Fibroblast of lung (primary cell): ENCODE data around the gene SYTL3. TPM values are rescaled to one million over a fixed set of nuclear protein-coding genes. Genes with fewer than 3 reads are reported as not detected.

Experiments
- DNase-seq, 2 donors: peaks; one replicate each; pipeline versions ENCODE4 v3.0.0 to v3.0.0-alpha.2; 2010; ENCODE audit warnings: low read depth in 2 of 2
- H2AFZ ChIP-seq: 2 replicates; pipeline ENCODE4 v1.5.1; 2012; ENCODE audit warnings: low read length, control low read depth, inconsistent platforms
- H3K27ac ChIP-seq: 2 replicates; pipeline ENCODE4 v1.5.1; 2011; ENCODE audit warnings: low read length, control low read depth; ENCODE audit not compliant: insufficient read depth
- H3K27me3 ChIP-seq: 2 replicates; pipeline ENCODE4 v1.5.1; 2011; ENCODE audit warnings: mild to moderate bottlenecking, low read length; ENCODE audit not compliant: control insufficient read depth, insufficient read depth
- H3K36me3 ChIP-seq: 2 replicates; pipeline ENCODE4 v1.5.1; 2011; ENCODE audit warnings: low read length; ENCODE audit not compliant: control insufficient read depth, insufficient read depth
- H3K4me1 ChIP-seq: 2 replicates; pipeline ENCODE4 v1.5.1; 2011; ENCODE audit warnings: low read length; ENCODE audit not compliant: control insufficient read depth, insufficient read depth; ENCODE audit errors: extremely low read depth
- H3K4me2 ChIP-seq: 2 replicates; pipeline ENCODE4 v1.5.1; 2011; ENCODE audit warnings: low read length, control low read depth; ENCODE audit not compliant: insufficient read depth; ENCODE audit errors: extremely low read depth
- H3K4me3 ChIP-seq, 4 experiments: fragments of 200-600 bp in 1 of 4; sonication (generic) in 1 of 4; replicated peaks in 1 of 4; 2 replicates each; pipeline ENCODE4 v1.5.1; 2011 to 2016; ENCODE audit warnings: low read length in 4 of 4, low read depth in 3 of 4, mild to moderate bottlenecking in 3 of 4, control low read depth in 2 of 4, inconsistent platforms in 1 of 4, mixed read lengths in 1 of 4; ENCODE audit not compliant: insufficient read depth in 1 of 4; ENCODE audit errors: control extremely low read depth in 1 of 4
- H3K79me2 ChIP-seq: 2 replicates; pipeline ENCODE4 v1.5.1; 2012; ENCODE audit warnings: mild to moderate bottlenecking, low read length, inconsistent platforms; ENCODE audit not compliant: control insufficient read depth, insufficient read depth
- H3K9ac ChIP-seq: 2 replicates; pipeline ENCODE4 v1.5.1; 2011; ENCODE audit warnings: mild to moderate bottlenecking, low read length, control low read depth; ENCODE audit not compliant: insufficient read depth
- H3K9me3 ChIP-seq: 2 replicates; pipeline ENCODE4 v1.5.1; 2012; ENCODE audit warnings: low read depth, low read length; ENCODE audit not compliant: control insufficient read depth, insufficient read depth
- H4K20me1 ChIP-seq: 2 replicates; pipeline ENCODE4 v1.5.1; 2011; ENCODE audit warnings: low read length; ENCODE audit not compliant: control insufficient read depth, insufficient read depth; ENCODE audit errors: extremely low read depth
- EZH2 ChIP-seq: IDR thresholded peaks from 2 replicates; pipeline ENCODE4 v1.5.1; 2012; ENCODE audit warnings: low read length, control low read depth, mild to moderate bottlenecking; ENCODE audit errors: missing control alignments
- polyA plus RNA-seq, 2 donors: library from polyadenylated mRNA; depleted of rRNA in 1 of 2; stranded (reverse) in 1 of 2; unstranded in 1 of 2; fragments of >200 nt; gene quantifications; 2 replicates each; pipeline ENCODE4 v1.2.1, GENCODE V29; 2011 to 2012; ENCODE audit warnings: missing spikeins in 1 of 2
- total RNA-seq: library from RNA; depleted of rRNA; stranded (reverse); fragments of >200 nt; gene quantifications from 2 replicates; pipeline ENCODE4 v1.2.1, GENCODE V29; 2014
- TF ChIP-seq, protein P1 (sequence below), 2 donors: IDR thresholded peaks in 1 of 2; conservative IDR thresholded peaks in 1 of 2; 1 replicate in 1 of 2; 2 replicates in 1 of 2; pipeline ENCODE4 v1.5.1; 2011 to 2012; ENCODE audit warnings: low read length in 2 of 2, control low read depth in 1 of 2, inconsistent platforms in 1 of 2, low read depth in 1 of 2, mild to moderate bottlenecking in 1 of 2

The SYTL3 gene
- total and polyA plus RNA-seq, 2 donors (not counting 1 experiment from before 2014, with no cell fraction given), result 0.76 to 4.6 TPM

DNA sequence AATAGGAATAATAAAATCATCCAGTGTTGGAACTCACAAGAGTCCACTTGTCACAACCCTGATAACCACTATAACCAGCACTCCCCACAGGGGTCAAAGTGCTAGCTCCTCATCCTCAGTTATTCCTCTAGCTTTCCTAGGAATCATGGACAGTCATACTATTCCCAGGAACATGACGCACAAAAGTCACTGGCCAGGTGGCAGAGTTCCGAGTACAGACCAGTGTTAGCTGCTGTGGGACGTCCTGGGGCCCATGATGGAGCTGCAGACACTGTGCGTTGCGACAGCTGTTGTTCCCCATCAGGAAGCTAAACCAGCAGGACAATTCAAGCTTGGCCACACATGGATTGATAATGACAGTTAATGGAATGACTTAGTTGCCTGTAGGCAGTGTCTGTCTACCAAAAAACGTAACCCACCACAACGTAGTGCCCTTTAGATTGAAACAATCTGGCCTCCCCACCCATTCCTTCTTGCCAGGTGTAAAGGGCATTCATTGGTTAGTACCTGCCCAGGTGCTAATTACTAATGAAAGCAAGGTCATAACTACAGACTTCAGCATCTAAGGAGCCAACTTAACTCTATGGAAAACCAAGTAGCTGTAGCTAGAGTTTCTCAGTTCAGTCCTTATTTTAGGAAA, 151.9 kb downstream of the SYTL3 start:
- H3K9me3 ChIP-seq, result no peaks in the 10 kb centered on the region
- no peak for DNase-seq
- H3K27ac ChIP-seq, result no peak overlapping the region
- TF ChIP-seq EZH2, result no peak
- TF ChIP-seq, protein P1, sequence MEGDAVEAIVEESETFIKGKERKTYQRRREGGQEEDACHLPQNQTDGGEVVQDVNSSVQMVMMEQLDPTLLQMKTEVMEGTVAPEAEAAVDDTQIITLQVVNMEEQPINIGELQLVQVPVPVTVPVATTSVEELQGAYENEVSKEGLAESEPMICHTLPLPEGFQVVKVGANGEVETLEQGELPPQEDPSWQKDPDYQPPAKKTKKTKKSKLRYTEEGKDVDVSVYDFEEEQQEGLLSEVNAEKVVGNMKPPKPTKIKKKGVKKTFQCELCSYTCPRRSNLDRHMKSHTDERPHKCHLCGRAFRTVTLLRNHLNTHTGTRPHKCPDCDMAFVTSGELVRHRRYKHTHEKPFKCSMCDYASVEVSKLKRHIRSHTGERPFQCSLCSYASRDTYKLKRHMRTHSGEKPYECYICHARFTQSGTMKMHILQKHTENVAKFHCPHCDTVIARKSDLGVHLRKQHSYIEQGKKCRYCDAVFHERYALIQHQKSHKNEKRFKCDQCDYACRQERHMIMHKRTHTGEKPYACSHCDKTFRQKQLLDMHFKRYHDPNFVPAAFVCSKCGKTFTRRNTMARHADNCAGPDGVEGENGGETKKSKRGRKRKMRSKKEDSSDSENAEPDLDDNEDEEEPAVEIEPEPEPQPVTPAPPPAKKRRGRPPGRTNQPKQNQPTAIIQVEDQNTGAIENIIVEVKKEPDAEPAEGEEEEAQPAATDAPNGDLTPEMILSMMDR (conservative IDR thresholded peaks at IDR 0.05 in 1 of 2, IDR thresholded peaks at IDR 0.05 in 1 of 2; ENCODE audit: low read depth in 1 of 2, low read length in 2 of 2), result no peak
- H4K20me1 ChIP-seq, result no peaks in the 10 kb centered on the region
- H3K36me3 ChIP-seq, result peaks cover 2% of the 10 kb centered on the region
- H3K9ac ChIP-seq, result no peak overlapping the region
- H3K4me2 ChIP-seq, result no peak overlapping the region
- H3K79me2 ChIP-seq, result peaks cover 90% of the 10 kb centered on the region
- peaks cover 22% of the 10 kb centered on the region for H3K4me1 ChIP-seq
- H2AFZ ChIP-seq, result no peak overlapping the region
- no peaks in the 10 kb centered on the region for H3K27me3 ChIP-seq
- H3K4me3 ChIP-seq, result no peak overlapping the region

DNA sequence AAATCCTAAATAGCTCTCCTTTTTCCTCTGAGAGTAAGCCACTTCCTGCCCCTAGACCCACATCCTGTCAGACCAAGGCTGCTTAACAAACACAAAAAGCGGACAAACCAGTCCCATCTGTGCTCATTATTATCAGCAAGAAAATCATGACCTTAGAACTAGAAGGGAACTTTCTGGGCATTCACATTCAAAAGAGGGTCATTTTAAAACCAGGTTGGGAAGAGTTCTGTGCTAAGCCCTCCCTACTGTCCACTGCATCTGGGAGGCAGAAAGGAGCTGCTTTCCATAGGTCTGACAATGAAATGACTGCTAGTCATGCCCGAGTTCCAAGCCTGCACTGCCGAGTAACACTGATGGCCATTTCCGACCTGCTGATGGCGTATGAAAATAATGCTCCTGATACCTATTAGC, 153.9 kb downstream of the SYTL3 start:
- Histone ChIP-seq H3K9ac (no peak overlapping the region), H2AFZ (no peak overlapping the region), H4K20me1 (no peaks in the 10 kb centered on the region), H3K4me3 (no peak overlapping the region), H3K9me3 (no peaks in the 10 kb centered on the region), H3K36me3 (peaks cover 2% of the 10 kb centered on the region), H3K27me3 (no peaks in the 10 kb centered on the region), H3K27ac (peak overlapping the region; percentile 26), H3K79me2 (peaks cover 93% of the 10 kb centered on the region), H3K4me2 (peak overlapping the region; percentile 38), H3K4me1 (peaks cover 20% of the 10 kb centered on the region)
- TF ChIP-seq, protein P1 (conservative IDR thresholded peaks at IDR 0.05 in 1 of 2, IDR thresholded peaks at IDR 0.05 in 1 of 2; ENCODE audit: low read depth in 1 of 2, low read length in 2 of 2), result no peak
- TF ChIP-seq EZH2, result no peak
- DNase-seq, result peak; percentile 26 to 50

DNA sequence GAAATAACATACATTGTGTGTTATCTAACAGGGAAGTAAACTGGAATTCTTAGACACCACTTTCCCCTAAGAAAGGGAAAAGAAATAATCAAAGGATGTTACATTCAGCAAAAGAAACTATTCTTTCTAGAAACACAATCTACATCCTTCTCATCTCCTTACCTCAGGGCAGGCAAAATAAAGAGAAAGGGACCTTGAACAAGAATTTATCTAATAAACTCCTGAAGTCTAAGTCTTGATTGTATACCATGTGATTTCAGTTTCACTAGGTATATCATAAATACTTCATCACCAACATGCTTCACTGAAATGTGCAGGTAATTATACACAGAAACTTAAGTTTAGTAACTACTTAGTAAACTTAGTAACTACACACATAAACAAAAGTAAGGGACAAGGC, 154.4 kb downstream of the SYTL3 start:
- TF ChIP-seq, protein P1 (conservative IDR thresholded peaks at IDR 0.05 in 1 of 2, IDR thresholded peaks at IDR 0.05 in 1 of 2; ENCODE audit: low read depth in 1 of 2, low read length in 2 of 2), result no peak
- no peak for TF ChIP-seq EZH2
- Histone ChIP-seq H3K36me3 (peaks cover 2% of the 10 kb centered on the region), H3K9ac (no peak overlapping the region), H2AFZ (no peak overlapping the region), H3K27me3 (no peaks in the 10 kb centered on the region), H3K4me2 (peak overlapping the region; percentile 38), H3K4me3 (no peak overlapping the region), H3K27ac (peak overlapping the region; percentile 26), H3K4me1 (peaks cover 17% of the 10 kb centered on the region), H4K20me1 (no peaks in the 10 kb centered on the region), H3K9me3 (no peaks in the 10 kb centered on the region), H3K79me2 (peaks cover 93% of the 10 kb centered on the region)
- no peak for DNase-seq
